ENCODE results near the gene LRRC4C.

The LRRC4C gene

GRCh38 chr11:41323446-41323845 is 136.0 kb downstream of the LRRC4C start:
- DNase-seq, result no peak

DNA sequence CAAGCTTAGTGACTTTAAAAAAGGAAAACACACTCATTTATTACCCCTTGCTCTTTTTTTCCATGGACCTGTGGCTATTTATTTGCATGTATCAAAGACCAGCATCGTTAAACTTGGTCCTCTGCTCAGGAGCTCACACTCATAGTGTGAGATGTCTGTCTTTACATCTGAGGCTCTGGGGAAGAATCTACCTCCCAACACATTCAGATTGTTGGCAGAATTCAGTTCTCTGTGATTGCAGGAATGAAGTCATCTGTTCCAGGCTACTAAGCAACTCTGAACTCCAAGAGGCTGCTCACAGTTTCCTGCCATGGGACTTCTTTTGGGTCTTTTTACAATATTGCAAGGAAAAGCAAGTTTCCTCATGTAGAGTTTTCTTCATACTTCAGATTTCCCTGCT is 138.8 kb downstream of the LRRC4C start:
- DNase-seq, result no peak

DNA sequence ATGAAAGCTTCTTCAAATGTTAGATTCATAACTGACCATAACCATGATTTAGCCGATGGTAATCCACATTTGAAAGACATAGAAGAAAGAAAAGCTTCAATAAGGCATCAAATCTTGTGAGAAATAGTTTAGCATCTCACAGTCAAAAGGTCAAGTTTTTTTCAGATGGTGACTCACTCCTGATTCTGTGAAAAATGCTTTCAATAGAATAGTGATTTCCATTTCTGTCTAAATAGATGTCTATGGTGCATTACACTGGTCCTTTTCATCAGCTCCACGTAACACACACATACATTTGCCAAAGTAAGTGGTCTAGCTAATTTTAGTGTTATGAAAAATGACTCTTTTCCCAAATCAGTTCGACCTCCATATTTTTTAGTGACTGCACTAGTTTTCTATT is 139.2 kb downstream of the LRRC4C start:
- no peak for DNase-seq

GRCh38 chr11:41319434-41319833 is 140.0 kb downstream of the LRRC4C start:
- DNase-seq, result no peak

- no peak for DNase-seq
Observed at GRCh38 chr11:41316751-41317150, 142.7 kb downstream of the LRRC4C start.

- DNase-seq, result no peak
Observed at GRCh38 chr11:41313226-41313625, 146.2 kb downstream of the LRRC4C start.

DNA sequence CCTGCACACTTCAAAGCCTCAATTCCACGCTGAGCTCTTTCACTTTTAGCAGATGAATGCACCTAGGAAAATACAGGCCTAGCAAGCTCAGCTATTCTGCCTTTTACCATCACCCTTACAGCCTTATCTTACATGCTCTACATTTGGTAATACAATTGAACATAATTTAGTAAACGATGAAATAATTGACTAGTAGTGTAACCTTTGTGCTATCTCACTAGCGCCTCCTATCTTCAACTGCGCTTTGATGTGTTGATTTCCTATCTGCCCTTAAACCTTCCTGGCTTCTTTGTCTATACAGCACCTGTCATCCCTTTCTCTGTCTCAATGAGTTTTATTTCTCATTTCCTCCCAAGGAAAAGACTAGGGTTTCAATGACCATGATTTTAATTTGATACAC is 149.7 kb downstream of the LRRC4C start:
- DNase-seq, result peak; percentile 70

DNA sequence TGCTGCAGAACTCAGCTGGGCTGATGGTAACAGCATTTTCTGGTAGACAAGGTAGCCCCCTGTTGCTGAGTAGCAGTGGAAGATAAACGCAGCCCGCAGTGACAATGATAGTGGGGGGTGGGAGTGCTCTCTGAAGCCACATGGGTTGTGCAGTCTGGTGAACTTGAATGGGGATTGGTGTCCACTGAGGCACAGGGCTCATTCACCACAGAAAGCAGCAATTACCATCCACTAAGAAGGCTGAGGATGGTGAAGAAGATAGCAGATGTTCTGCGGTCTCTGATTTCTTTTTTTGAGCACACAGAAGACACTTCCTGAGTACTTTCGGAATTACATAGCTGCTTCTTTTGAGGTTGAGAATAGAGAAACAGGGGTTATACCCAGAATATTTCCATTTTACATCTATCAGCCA is 150.3 kb downstream of the LRRC4C start:
- no peak for DNase-seq

GRCh38 chr11:41308286-41308685 is 151.2 kb downstream of the LRRC4C start:
- peak; percentile 77 for DNase-seq

DNA sequence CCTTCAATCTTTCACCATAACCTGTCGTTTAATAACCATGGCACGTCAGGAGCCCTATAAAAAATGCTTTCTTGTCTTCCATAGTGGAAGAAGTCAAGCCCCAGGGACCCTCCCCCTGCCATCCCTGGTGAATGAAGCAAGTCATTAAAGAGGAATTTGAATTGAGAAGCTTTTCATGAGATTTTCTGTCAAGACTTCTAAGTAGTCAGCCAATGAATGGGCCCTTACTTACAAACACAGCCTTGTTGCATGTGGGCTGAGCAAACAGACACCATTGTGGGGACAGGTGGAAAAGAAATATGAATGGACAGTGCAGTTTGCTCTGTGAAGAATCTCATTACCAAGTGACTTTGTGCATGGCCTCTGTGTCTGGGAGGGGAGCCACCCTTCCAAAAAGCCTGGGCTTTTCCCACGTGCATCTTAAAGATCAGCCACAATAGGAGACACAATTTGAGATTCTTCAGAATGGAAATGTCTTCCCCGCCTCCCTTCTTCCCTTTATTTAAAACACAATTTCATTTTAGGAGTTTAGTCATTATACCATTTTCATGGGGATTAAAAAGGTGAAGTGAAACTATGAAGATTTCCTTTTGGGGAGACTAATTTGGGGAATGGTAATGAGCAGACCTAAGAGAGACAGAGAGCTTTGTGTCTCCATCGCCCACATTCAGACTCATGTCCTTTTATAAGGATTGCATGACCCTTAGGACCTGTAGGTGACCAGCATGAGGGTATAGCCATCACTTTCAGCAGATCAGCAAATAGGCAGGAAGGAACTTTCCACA is 152.0 kb downstream of the LRRC4C start:
- peak; percentile 81 for DNase-seq

GRCh38 chr11:41306431-41306830 is 153.0 kb downstream of the LRRC4C start:
- no peak for DNase-seq

GRCh38 chr11:41301023-41301422 is 158.4 kb downstream of the LRRC4C start:
- no peak for DNase-seq

- DNase-seq, result peak; percentile 13
Observed at GRCh38 chr11:41289408-41289807, 170.0 kb downstream of the LRRC4C start.

GRCh38 chr11:41286751-41287150 is 172.7 kb downstream of the LRRC4C start:
- DNase-seq, result no peak

- peak; percentile 69 for DNase-seq
Observed at GRCh38 chr11:41284354-41284753, 175.1 kb downstream of the LRRC4C start.

DNA sequence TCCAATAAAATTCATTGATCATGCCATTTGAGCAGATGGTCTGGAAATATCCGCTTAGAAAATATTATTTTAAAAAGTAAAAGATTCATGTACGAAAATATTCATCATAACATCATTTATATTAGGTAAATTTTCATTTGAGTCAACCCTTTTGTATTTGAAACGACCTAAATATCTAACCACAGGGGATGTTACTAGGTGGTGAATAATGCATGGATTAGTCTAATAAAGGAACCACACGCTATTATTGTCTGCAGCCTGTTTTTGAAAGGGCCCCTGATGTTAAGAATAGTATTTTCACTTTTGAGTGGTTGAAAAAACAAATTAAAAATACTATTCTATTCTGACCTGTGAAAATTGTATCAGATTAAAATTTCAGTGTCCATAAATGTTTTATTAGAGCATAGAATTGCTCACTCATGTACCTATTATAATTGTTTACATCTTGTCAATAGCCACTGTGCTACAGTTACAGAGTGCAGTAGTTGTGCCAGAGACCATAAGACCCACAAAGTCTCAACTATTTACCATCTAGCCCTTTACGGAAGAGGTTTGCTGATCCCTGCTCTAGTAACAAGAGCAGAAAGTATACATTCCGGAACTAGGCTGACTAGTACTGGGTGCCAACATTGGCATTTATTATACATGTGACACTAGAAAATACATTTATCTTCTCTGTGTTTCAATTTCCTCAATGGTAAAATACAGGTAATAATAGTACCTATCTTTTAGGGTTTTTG is 176.1 kb downstream of the LRRC4C start:
- peak; percentile 33 for DNase-seq

DNA sequence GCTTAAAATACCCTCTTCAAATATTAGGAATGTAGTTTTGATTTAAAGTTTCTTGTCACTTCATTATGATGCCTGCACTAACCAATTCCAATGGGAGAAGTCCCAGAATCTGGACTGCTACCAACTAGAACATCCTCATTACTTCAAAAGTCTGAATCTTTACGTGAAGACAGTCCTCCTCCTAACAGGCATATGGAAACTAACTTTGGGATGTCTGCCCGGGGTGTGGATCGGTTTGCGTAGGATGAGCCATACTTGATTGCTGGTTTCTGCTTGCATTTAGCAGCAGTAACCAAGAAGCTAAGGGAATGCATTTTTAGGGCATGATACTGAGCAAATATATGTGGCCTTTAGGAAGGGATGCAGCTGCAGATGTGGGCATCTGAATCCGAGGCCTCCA is 177.1 kb downstream of the LRRC4C start:
- DNase-seq, result peak; percentile 8

GRCh38 chr11:41281131-41281742 is 178.2 kb downstream of the LRRC4C start:
- DNase-seq, result no peak

DNA sequence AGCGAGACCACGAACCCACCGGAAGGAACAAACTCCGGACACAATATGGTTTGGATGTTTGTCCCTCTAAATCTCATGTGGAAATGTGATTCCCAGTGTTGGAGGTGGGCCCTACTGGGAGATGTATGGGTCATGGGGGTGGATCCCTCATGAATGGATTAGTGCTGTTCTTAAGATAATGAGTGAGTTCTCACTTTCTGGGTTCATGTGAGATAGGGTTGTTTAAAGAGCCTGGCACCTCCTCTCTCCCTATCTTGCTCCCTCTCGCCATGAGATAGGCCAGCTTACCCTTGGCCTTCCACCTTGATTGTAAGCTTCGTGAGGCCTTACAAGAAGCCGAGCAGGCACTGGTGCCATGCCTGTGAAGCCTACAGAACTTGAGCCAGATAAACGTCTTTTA is 184.6 kb downstream of the LRRC4C start:
- no peak for DNase-seq

DNA sequence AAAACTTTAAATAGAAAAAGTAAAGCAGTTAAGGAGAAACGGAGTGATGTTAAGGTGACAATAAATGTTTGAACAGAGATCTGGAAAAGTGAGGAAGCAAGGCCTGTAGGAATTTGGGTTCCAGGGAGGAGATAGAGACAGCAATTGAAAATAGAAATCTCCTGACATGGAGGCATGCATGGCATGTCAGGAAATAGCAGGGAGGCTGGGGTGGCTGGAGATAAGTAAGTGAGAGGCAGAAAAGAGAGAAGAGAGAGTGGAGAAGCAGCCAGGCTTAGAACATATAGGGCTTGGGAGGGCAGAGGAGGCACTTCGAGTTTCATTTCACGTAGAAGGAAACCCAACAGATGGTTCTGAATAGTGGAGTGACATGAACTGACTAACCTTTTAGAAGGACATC is 185.5 kb downstream of the LRRC4C start:
- no peak for DNase-seq

GRCh38 chr11:41267451-41267850 is 192.0 kb downstream of the LRRC4C start:
- DNase-seq, result no peak

- peak; percentile 67 for DNase-seq
Observed at GRCh38 chr11:41256041-41256440, 203.4 kb downstream of the LRRC4C start.

- no peak for DNase-seq
Observed at GRCh38 chr11:41254966-41255365, 204.5 kb downstream of the LRRC4C start.

- DNase-seq, result no peak
Observed at GRCh38 chr11:41250408-41250935, 209.0 kb downstream of the LRRC4C start.
